GM13977 (cell line): ENCODE data around the gene CPPED1.

Experiments used
- DNase-seq: peaks from one replicate; pipeline ENCODE4 v3.0.0; 2012; ENCODE audit warnings: low spot score
- in situ Hi-C: fragments of 300-500 bp; cut with MboI; formaldehyde crosslinking; loops from one replicate; pipeline ENCODE4 v1.12.0; 2022; ENCODE audit warnings: low sequenced_read_pairs, low pct_unique_long_range_greater_than_20kb, mixed read lengths, inconsistent platforms; ENCODE audit not compliant: unreplicated experiment
- TF ChIP-seq, protein P1 (sequence below): IDR thresholded peaks from 2 replicates; pipeline ENCODE4 v1.5.1; 2012; ENCODE audit warnings: mild to moderate bottlenecking, control low read depth; ENCODE audit not compliant: insufficient read depth; ENCODE audit errors: extremely low read depth, missing control alignments

The CPPED1 gene

DNA sequence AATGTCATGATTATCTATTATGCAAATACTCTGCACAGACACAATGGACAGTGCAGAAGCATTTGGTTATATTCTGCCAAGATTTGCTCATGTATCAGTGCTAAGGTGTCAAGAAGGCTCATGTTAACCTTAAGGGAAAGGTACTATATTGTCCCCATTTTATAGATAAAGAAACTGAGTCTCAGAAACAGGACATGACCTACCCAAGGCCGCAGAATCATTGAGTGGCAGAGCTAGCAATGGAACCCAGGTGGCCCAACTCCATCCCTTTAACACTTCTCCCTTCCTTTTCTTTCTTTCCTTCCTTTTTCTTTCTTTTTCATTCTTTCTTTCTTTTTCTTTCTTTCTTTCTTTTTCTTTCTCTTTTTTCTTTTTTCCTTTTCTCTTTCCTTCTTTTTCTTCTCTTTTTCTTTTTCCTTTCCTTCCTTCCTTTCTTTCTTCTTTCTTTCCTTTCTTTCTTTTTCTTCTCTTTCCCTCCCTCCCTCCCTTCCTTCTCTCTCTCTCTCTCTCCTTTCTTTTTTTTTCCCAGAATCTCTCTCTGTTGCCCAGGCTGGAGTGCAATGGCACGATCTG, 149.8 kb downstream of the CPPED1 start:
- no peak for DNase-seq
- TF ChIP-seq, protein P1, sequence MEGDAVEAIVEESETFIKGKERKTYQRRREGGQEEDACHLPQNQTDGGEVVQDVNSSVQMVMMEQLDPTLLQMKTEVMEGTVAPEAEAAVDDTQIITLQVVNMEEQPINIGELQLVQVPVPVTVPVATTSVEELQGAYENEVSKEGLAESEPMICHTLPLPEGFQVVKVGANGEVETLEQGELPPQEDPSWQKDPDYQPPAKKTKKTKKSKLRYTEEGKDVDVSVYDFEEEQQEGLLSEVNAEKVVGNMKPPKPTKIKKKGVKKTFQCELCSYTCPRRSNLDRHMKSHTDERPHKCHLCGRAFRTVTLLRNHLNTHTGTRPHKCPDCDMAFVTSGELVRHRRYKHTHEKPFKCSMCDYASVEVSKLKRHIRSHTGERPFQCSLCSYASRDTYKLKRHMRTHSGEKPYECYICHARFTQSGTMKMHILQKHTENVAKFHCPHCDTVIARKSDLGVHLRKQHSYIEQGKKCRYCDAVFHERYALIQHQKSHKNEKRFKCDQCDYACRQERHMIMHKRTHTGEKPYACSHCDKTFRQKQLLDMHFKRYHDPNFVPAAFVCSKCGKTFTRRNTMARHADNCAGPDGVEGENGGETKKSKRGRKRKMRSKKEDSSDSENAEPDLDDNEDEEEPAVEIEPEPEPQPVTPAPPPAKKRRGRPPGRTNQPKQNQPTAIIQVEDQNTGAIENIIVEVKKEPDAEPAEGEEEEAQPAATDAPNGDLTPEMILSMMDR: no peak
- in situ Hi-C loops: no loop called here

- in situ Hi-C loops: no loop called here
- DNase-seq: no peak
- TF ChIP-seq, protein P1: no peak
Measured at GRCh38 chr16:12652924-12653323, 150.8 kb downstream of the CPPED1 start.

DNA sequence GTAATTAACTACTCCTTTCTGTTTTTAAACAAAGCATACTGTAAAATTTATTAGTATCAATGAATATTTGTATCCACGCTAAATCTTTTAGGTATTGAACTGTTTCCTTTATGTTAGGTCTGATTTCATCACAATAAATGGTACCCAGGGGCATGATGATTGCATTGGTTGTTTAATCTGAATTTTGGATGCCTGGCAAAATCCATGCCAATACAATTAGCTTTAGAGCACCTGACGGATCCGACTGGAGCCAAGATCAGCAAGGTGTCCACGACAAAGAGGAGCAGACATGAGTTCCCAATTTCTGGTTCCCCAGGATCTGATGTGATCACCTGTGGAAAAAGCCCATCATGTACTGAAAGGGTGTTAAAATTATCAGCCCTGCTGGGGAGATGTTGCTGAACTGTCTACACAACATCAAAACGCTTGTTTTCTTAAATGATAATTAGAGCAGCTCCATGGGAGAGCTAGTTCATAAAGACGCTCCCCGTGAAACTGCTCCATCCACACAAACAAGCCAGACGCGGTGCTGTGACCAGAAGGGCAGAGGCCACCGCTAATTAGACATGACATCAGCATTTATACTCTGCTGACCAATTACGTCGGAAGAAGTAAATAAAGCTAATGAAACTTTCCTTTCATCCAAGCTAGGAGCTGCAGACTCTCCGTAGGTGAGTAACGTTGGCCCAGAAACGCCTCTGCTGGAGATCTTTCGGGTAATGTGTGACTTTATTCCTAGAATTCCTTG, 151.7 kb downstream of the CPPED1 start:
- DNase-seq: no peak
- in situ Hi-C loops: no loop called here

GRCh38 chr16:12649356-12649755, 154.3 kb downstream of the CPPED1 start:
- no peak for DNase-seq
- TF ChIP-seq, protein P1: no peak
- in situ Hi-C loops: no loop called here

More for the DNA sequence above, 151.7 kb downstream of the CPPED1 start:
- TF ChIP-seq, protein P1: no peak

DNA sequence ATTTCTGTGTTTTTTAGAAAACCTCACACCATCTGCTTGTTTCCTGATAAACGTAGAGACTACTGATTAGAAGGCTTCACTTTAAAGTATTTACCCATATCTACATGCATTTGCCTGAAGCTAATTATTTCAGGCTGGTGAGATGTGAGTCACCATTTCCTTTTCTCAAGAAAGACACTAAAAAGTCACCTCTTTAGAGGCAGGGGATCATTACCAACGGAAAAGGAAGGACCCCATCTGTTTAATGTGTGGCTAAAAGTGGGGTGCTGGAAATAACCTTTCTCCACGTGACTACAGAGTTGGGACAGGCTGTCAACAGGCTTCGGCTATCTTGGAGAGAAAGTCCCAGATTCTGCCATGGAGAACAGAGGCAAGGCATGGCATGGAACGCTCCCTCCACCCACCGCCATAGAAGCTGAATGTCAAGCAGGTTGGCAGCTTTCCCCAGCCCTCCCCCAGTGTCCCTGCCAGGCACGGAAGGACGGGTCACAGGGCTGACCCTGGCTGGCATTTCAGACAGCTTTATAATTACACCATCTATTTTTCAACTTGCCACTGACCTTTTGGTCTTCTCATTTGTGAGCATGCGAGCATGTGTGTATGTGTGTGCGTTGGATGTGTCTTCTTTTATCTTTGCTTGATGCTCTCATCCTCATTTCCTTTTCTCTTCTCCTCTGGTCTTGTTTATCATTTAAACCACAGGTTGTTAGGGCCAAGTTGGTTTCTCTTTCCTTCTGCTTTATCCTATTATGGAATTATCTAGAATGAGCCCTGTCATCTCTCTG, 157.0 kb downstream of the CPPED1 start:
- in situ Hi-C loops: no loop called here
- peak; percentile 35 for DNase-seq
- TF ChIP-seq, protein P1: no peak

DNA sequence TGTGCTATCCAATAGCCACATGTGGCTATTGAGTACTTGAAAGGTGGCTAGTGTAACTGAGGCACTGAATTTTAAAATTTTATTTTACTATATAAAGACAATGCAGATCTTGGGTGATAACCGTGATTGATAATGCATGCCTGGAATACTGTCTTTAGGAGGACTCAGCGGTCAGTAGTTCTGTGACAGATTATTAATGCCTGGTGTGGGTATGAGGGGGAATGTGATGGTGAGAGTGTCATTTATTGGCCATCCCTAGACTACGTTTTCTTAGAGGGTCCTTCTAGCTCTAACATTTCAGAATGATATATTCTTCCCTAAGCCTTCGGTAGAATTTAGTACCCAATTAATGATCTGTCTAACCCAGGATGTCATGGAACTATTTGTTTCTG, 157.6 kb downstream of the CPPED1 start:
- DNase-seq: no peak
- TF ChIP-seq, protein P1: no peak
- in situ Hi-C loops: no loop called here
